ENCODE results near the gene P2RX5. TPM values are rescaled to one million over a fixed set of nuclear protein-coding genes. Genes with fewer than 3 reads are reported as not detected.

Gene P2RX5
- total RNA-seq, 4 donors from 2014 or later, result 0.38 to 1.1 (median 0.97) TPM; not detected in 1

DNA sequence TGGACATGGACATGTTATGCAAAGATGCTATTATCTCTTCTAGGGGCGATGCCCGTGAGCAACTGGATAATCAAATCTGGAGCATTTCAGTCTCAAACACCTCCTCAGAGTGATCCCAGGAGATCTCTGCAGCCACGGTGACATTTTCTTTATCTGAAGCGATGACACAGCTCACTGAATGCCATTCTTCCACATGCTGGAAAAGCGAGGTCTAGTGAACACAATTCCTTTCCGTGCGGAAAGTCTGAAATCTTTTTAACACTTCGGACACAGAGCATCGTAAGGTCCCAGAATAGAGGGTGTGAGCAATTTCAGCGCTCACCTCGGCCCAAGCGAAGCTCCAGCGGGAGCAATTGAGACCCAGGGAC lies 27.2 kb upstream of the P2RX5 start:
- Histone ChIP-seq H3K36me3 (peaks cover 0 to 25% (median 0%) of the 10 kb centered on the region in 3 donors), H3K9me3 (no peaks in the 10 kb centered on the region), H3K27me3 (no peaks in the 10 kb centered on the region), H3K4me3 (peak overlapping the region; percentile 66 to 97 (median 82)), H3K4me1 (peaks cover 18 to 61% (median 54%) of the 10 kb centered on the region in 3 donors), H3K27ac (peak overlapping the region; percentile 86 to 95 (median 92))
- DNase-seq, result no peak
- WGBS, 2 donors, result 4 to 5% methylated on average over 8 of the region's 13 CpGs
- intact Hi-C loops (cut with DNase I), result no loop called here
- TF ChIP-seq, protein P1, sequence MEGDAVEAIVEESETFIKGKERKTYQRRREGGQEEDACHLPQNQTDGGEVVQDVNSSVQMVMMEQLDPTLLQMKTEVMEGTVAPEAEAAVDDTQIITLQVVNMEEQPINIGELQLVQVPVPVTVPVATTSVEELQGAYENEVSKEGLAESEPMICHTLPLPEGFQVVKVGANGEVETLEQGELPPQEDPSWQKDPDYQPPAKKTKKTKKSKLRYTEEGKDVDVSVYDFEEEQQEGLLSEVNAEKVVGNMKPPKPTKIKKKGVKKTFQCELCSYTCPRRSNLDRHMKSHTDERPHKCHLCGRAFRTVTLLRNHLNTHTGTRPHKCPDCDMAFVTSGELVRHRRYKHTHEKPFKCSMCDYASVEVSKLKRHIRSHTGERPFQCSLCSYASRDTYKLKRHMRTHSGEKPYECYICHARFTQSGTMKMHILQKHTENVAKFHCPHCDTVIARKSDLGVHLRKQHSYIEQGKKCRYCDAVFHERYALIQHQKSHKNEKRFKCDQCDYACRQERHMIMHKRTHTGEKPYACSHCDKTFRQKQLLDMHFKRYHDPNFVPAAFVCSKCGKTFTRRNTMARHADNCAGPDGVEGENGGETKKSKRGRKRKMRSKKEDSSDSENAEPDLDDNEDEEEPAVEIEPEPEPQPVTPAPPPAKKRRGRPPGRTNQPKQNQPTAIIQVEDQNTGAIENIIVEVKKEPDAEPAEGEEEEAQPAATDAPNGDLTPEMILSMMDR (IDR thresholded peaks at IDR 0.05), result no peak
- no peak for TF ChIP-seq POLR2A (IDR thresholded peaks at IDR 0.05)

DNA sequence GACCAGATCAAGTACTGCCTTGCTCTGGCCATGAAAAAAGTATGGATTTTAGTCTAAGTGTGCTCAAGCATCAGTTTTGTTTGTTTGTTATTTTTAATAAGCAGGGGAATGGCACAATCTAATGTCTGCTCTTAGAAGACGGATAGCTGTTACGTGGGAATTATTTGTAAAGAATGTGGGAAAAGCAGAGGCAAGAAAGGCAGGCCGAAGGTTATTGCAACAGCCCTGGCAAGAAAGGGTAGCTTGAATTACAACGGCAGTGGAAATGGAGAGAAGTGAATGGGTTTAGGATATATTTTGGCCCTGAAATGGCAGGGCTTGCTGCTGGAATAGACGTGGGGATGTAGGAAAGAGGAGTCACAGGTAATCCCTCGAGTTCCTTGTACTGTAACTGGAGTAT lies 26.8 kb upstream of the P2RX5 start:
- Histone ChIP-seq H3K36me3 (peaks cover 0 to 29% (median 0%) of the 10 kb centered on the region in 3 donors), H3K9me3 (no peaks in the 10 kb centered on the region), H3K4me3 (peak overlapping the region; percentile 66 to 97 (median 82)), H3K27ac (peak overlapping the region; percentile 86 to 95 (median 92)), H3K27me3 (no peaks in the 10 kb centered on the region), H3K4me1 (peaks cover 18 to 64% (median 54%) of the 10 kb centered on the region in 3 donors)
- TF ChIP-seq, protein P1 (IDR thresholded peaks at IDR 0.05), result no peak
- no peak for TF ChIP-seq POLR2A (IDR thresholded peaks at IDR 0.05)
- WGBS, 2 donors, result 14 to 18% methylated on average over 6 of the region's 6 CpGs
- DNase-seq, result no peak
- intact Hi-C loops (cut with DNase I), result no loop called here

DNA sequence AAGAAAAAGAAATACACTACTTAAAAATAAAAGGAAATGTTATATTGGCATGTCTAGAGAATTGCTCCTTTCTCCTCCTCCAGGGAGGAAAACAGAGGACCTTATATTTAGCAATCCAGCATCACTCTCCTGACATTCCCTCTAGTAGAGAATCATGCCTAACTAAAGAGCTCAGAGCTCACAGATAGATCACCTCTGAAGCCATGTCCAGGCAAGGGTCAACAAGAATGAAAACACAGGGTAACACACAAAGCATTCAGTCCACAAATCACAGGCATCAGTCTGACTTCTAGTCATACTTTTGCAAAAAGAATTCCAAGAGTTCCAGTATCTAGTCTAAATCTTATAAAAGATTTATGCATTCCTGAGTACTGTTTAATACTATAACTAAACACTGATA lies 23.3 kb upstream of the P2RX5 start:
- H3K27me3 ChIP-seq, result no peaks in the 10 kb centered on the region
- no peaks in the 10 kb centered on the region for H3K9me3 ChIP-seq
- peaks cover 10 to 64% (median 28%) of the 10 kb centered on the region in 3 donors for H3K36me3 ChIP-seq
- H3K4me1 ChIP-seq, result peaks cover 9 to 55% (median 44%) of the 10 kb centered on the region in 3 donors
- intact Hi-C loops (cut with DNase I), result no loop called here
- H3K4me3 ChIP-seq, result no peak overlapping the region
- peak overlapping the region in 2 of 4 donors; percentile 58 to 75 for H3K27ac ChIP-seq
- DNase-seq, result no peak
- no peak for TF ChIP-seq POLR2A (IDR thresholded peaks at IDR 0.05)

DNA sequence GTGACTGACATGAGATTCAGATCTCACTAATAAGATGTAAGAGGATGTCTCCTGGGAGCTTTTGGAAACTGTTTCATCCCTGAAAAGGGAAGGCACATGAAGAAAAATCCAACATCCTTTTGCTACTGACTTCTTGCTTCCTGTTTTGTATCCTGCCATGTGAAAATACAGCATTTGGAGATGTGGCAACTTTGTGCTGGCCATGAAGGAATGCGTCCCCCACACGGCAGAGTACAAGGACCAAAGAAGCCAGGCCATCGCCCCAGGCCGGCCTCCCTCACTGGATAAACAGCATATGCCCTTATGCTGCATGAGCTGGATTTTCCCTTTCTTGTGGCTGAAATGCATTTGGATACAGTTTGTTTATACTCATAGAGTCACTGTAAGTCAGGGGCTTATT lies 22.2 kb upstream of the P2RX5 start:
- WGBS, 2 donors, result 80 to 87% methylated on average over 2 to 4 of the region's 4 CpGs
- H3K4me3 ChIP-seq, result no peak overlapping the region
- no peak for DNase-seq
- intact Hi-C loops (cut with DNase I), result no loop called here
- no peak overlapping the region for H3K27ac ChIP-seq
- peaks cover 10 to 74% (median 28%) of the 10 kb centered on the region in 3 donors for H3K36me3 ChIP-seq
- no peaks in the 10 kb centered on the region for H3K27me3 ChIP-seq
- no peak for TF ChIP-seq POLR2A (IDR thresholded peaks at IDR 0.05)
- TF ChIP-seq, protein P1 (IDR thresholded peaks at IDR 0.05), result no peak
- peaks cover 7 to 50% (median 41%) of the 10 kb centered on the region in 3 donors for H3K4me1 ChIP-seq
- H3K9me3 ChIP-seq, result no peaks in the 10 kb centered on the region

DNA sequence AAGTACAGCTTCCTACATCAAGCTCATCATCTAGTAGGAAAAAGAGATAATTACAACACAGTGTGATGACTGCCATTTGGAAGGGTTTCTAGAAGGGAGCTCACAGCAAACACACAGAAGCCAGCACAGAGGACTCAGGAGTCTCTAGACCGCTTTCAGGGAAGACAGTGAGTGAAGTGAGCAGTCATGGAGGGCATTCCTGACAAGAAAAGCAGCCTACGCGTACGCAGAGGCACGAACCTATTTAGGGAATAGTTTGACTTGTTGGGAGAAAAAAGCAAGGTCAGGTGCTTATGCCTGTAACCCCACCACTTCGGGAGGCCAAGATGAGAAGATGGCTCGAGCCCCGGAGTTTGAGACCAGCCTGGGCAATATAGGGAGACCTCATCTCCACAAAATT lies 19.3 kb upstream of the P2RX5 start:
- Histone ChIP-seq H3K9me3 (no peaks in the 10 kb centered on the region), H3K36me3 (peaks cover 10 to 85% (median 28%) of the 10 kb centered on the region in 3 donors), H3K4me1 (peaks cover 0 to 34% (median 17%) of the 10 kb centered on the region in 3 donors), H3K4me3 (no peak overlapping the region), H3K27ac (no peak overlapping the region), H3K27me3 (no peaks in the 10 kb centered on the region)
- WGBS, 2 donors, result 78 to 83% methylated on average over 8 of the region's 8 CpGs
- TF ChIP-seq POLR2A (IDR thresholded peaks at IDR 0.05), result no peak
- TF ChIP-seq, protein P1 (IDR thresholded peaks at IDR 0.05), result no peak
- DNase-seq, result no peak
- intact Hi-C loops (cut with DNase I), result no loop called here
